AG09309 (cell line): ENCODE results near the gene SLC51A.
"Not testable (repeated sequence)": the region's sequence is repeated elsewhere in the genome, so short reads cannot be mapped to it uniquely, and the experiment has no call there.

ENCODE experiments used
- DNase-seq: peaks from one replicate; pipeline ENCODE4 v3.0.0-alpha.2; 2010; ENCODE audit warnings: low read depth
- H3K4me3 ChIP-seq: 2 replicates; pipeline ENCODE4 v1.5.1; 2011; ENCODE audit warnings: mild to moderate bottlenecking, low read depth, low read length, moderate library complexity; ENCODE audit not compliant: control insufficient read depth
- CTCF ChIP-seq: IDR thresholded peaks from 2 replicates; pipeline ENCODE4 v1.5.1; 2011; ENCODE audit warnings: mild to moderate bottlenecking, low read depth, low read length, inconsistent platforms; ENCODE audit not compliant: insufficient read depth, control insufficient read depth; ENCODE audit errors: missing control alignments

The SLC51A gene

GRCh38 chr3:196181127-196181546 is 35.2 kb upstream of the SLC51A start:
- no peak for TF ChIP-seq CTCF
- no peak overlapping the region for H3K4me3 ChIP-seq
- no peak for DNase-seq

- not testable (repeated sequence) for DNase-seq, H3K4me3 ChIP-seq
Measured at GRCh38 chr3:196184169-196184432, 32.2 kb upstream of the SLC51A start.

- H3K4me3 ChIP-seq: no peak overlapping the region
- DNase-seq: no peak
- TF ChIP-seq CTCF: no peak
Measured at GRCh38 chr3:196184881-196185280, 31.5 kb upstream of the SLC51A start.

GRCh38 chr3:196186651-196187573 is 29.4 kb upstream of the SLC51A start:
- DNase-seq: no peak
- no peak overlapping the region for H3K4me3 ChIP-seq
- no peak for TF ChIP-seq CTCF

GRCh38 chr3:196189566-196190347 is 26.6 kb upstream of the SLC51A start:
- H3K4me3 ChIP-seq: no peak overlapping the region
- no peak for TF ChIP-seq CTCF
- DNase-seq: no peak

- no peak overlapping the region for H3K4me3 ChIP-seq
- no peak for DNase-seq
Measured at GRCh38 chr3:196192036-196192523, 24.3 kb upstream of the SLC51A start.

More at GRCh38 chr3:196192036-196192523, 24.3 kb upstream of the SLC51A start:
- TF ChIP-seq CTCF: no peak
